Measurements from ENCODE around the gene PYGB. TPM values are rescaled to one million over a fixed set of nuclear protein-coding genes. Genes with fewer than 3 reads are reported as not detected.

Gene PYGB
- total RNA-seq, 1 donor, result 194 TPM

DNA sequence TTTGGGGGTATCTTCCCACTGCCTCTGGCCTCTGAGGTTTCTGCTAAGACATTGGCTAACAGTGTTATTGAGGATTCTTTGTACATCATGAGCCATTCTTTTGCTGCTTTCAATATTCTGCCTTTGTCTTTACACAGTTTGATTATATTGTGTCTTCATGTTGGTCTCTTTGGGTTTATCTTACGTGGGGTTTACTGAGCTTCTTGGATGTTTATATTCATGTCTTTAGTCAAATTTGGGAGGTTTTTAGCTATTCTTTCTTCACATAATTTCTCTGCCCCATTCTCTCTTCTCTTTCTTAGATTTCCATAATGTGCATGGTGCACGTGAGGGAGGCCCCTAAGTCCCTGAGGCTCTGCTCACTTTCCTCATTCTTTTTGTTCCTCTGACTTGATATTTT, 44.8 kb upstream of the PYGB start:
- Histone ChIP-seq H3K9me3 (ENCODE audit: low read depth, low read length) (no peaks in the 10 kb centered on the region), H3K27ac (ENCODE audit: low read depth, low read length) (no peak overlapping the region), H3K4me2 (ENCODE audit: insufficient read depth, low read length) (no peak overlapping the region), H3K27me3 (ENCODE audit: insufficient read depth, low read length) (no peaks in the 10 kb centered on the region), H4K20me1 (ENCODE audit: insufficient read depth, low read length) (peaks cover 22% of the 10 kb centered on the region), H3K4me1 (ENCODE audit: insufficient read depth, low read length) (no peaks in the 10 kb centered on the region), H3K4me3 (ENCODE audit: insufficient read depth, low read length) (no peak overlapping the region), H3K36me3 (ENCODE audit: insufficient read depth, low read length) (peaks cover 11% of the 10 kb centered on the region), H3K79me2 (ENCODE audit: insufficient read depth, low read length) (peaks cover 96% of the 10 kb centered on the region), H2AFZ (ENCODE audit: low read length) (no peak overlapping the region)
- DNase-seq (ENCODE audit: insufficient read length, low spot score, missing footprints), result no peak
- TF ChIP-seq, protein P1, sequence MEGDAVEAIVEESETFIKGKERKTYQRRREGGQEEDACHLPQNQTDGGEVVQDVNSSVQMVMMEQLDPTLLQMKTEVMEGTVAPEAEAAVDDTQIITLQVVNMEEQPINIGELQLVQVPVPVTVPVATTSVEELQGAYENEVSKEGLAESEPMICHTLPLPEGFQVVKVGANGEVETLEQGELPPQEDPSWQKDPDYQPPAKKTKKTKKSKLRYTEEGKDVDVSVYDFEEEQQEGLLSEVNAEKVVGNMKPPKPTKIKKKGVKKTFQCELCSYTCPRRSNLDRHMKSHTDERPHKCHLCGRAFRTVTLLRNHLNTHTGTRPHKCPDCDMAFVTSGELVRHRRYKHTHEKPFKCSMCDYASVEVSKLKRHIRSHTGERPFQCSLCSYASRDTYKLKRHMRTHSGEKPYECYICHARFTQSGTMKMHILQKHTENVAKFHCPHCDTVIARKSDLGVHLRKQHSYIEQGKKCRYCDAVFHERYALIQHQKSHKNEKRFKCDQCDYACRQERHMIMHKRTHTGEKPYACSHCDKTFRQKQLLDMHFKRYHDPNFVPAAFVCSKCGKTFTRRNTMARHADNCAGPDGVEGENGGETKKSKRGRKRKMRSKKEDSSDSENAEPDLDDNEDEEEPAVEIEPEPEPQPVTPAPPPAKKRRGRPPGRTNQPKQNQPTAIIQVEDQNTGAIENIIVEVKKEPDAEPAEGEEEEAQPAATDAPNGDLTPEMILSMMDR (IDR thresholded peaks at IDR 0.05; ENCODE audit: extremely low read depth, low read depth, low read length), result no peak

DNA sequence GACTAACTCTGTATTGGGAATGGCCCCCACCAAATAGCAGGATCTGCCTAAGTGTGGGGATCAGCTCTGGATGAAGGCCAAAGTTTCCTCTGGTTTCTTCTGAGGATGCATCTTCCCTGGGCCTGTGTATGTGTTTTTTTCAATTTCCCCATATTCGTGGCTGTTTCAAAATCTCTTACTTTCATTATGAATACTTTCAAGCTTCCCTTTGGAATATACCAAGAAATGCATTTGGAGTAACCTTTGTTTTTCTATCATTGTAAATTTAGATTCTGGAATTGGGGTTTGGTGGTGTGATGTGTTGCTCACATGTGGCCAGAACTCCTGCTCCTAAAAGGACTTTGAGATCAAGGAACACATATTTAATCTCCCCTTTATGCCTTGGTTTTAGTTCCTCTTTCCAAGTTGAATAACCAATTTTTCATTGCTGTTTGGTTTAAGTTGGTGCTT, 44.0 kb upstream of the PYGB start:
- no peak overlapping the region for H3K4me3 ChIP-seq (ENCODE audit: insufficient read depth, low read length)
- no peak overlapping the region for H3K27ac ChIP-seq (ENCODE audit: low read depth, low read length)
- no peak for DNase-seq (ENCODE audit: insufficient read length, low spot score, missing footprints)
- H3K27me3 ChIP-seq (ENCODE audit: insufficient read depth, low read length), result no peaks in the 10 kb centered on the region
- H3K4me1 ChIP-seq (ENCODE audit: insufficient read depth, low read length), result no peaks in the 10 kb centered on the region
- TF ChIP-seq, protein P1 (IDR thresholded peaks at IDR 0.05; ENCODE audit: extremely low read depth, low read depth, low read length), result no peak
- H3K36me3 ChIP-seq (ENCODE audit: insufficient read depth, low read length), result peaks cover 11% of the 10 kb centered on the region
- no peak overlapping the region for H2AFZ ChIP-seq (ENCODE audit: low read length)
- no peaks in the 10 kb centered on the region for H3K9me3 ChIP-seq (ENCODE audit: low read depth, low read length)
- peaks cover 90% of the 10 kb centered on the region for H3K79me2 ChIP-seq (ENCODE audit: insufficient read depth, low read length)
- H3K4me2 ChIP-seq (ENCODE audit: insufficient read depth, low read length), result peak overlapping the region; percentile 60
- peaks cover 22% of the 10 kb centered on the region for H4K20me1 ChIP-seq (ENCODE audit: insufficient read depth, low read length)

DNA sequence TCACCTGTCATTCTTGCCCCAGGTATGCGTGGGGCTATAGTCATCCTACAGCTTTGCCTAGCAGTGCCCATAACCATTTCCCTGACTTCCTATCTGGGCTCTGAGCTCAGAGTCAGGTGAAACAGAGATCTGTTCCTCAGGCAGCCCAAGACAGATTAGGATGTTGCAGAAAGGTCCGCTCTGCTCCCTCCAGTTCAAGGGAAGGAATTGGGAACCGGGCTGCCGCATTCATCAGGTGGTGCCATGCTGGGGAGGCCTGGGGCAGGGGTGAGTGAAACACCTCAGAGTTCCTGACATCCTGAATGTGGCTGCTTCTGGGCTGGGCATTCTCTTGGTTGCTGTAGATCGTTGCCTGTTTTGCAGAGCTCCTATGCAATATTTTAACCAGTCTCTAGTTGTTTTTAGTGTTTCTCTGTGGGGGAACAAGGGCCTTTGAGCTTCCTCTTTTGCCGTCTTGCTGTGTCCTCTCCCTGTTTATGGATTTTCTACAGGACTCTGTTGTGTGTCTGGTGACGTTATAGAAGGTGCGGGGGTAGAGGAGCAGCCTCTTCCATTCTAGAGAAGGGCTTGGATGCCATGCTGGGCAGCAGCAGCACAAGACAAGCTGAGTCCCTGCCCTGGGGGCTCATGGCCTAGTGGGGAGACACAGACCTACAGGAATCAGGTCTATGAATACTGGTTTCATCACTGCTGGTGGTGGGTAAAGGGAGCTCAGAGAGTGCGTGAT, 43.2 kb upstream of the PYGB start:
- H3K4me1 ChIP-seq (ENCODE audit: insufficient read depth, low read length), result no peaks in the 10 kb centered on the region
- H3K4me3 ChIP-seq (ENCODE audit: insufficient read depth, low read length), result no peak overlapping the region
- H3K9me3 ChIP-seq (ENCODE audit: low read depth, low read length), result no peaks in the 10 kb centered on the region
- H3K4me2 ChIP-seq (ENCODE audit: insufficient read depth, low read length), result no peak overlapping the region
- no peaks in the 10 kb centered on the region for H3K27me3 ChIP-seq (ENCODE audit: insufficient read depth, low read length)
- H4K20me1 ChIP-seq (ENCODE audit: insufficient read depth, low read length), result peaks cover 22% of the 10 kb centered on the region
- H3K36me3 ChIP-seq (ENCODE audit: insufficient read depth, low read length), result peaks cover 11% of the 10 kb centered on the region
- TF ChIP-seq, protein P1 (IDR thresholded peaks at IDR 0.05; ENCODE audit: extremely low read depth, low read depth, low read length), result no peak
- no peak overlapping the region for H3K27ac ChIP-seq (ENCODE audit: low read depth, low read length)
- no peak overlapping the region for H2AFZ ChIP-seq (ENCODE audit: low read length)
- no peak for DNase-seq (ENCODE audit: insufficient read length, low spot score, missing footprints)
- H3K79me2 ChIP-seq (ENCODE audit: insufficient read depth, low read length), result peaks cover 83% of the 10 kb centered on the region

DNA sequence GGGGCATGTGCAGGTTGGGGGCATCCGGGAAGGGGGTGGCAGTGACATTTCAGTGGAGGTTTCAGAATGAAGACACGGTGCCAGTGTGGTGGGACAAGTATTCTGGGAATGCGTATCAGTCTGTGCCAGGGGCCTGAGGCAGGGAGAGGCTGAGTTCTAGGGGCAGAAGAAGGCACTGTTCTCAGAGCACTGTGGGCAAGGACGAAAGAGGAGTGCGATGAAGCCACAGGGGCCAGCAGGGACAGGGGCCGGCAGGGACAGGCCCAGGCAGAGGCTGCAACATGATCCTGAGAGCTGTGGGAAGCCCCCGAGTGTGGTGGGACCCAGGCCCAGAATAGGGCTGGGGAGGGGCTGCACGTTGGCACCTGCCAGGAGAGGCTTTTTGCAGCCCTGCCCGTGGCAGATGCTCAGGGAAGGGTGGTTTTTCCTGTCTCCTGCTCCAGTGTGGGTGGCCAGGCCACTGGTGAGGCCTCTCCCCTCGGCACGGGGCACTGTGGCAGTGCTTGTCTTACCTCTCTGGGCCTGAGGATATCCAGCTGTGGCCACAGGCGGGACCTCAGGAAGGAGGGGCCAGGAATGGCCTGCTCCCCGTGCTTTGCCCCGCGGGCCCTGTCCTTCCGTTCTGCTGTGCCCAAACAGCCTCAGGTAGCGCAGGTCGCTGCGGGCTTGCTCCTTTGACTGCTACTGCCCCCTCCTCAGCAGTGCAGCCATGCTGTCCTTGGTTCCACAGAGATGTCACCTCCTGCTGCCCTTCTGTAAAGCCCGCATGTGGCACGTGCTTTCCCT, 42.4 kb upstream of the PYGB start:
- Histone ChIP-seq H2AFZ (ENCODE audit: low read length) (no peak overlapping the region), H3K9me3 (ENCODE audit: low read depth, low read length) (no peaks in the 10 kb centered on the region), H3K27ac (ENCODE audit: low read depth, low read length) (no peak overlapping the region), H3K79me2 (ENCODE audit: insufficient read depth, low read length) (peaks cover 77% of the 10 kb centered on the region), H3K36me3 (ENCODE audit: insufficient read depth, low read length) (peaks cover 11% of the 10 kb centered on the region), H4K20me1 (ENCODE audit: insufficient read depth, low read length) (peaks cover 22% of the 10 kb centered on the region), H3K27me3 (ENCODE audit: insufficient read depth, low read length) (no peaks in the 10 kb centered on the region), H3K4me2 (ENCODE audit: insufficient read depth, low read length) (no peak overlapping the region), H3K4me1 (ENCODE audit: insufficient read depth, low read length) (no peaks in the 10 kb centered on the region), H3K4me3 (ENCODE audit: insufficient read depth, low read length) (no peak overlapping the region)
- DNase-seq (ENCODE audit: insufficient read length, low spot score, missing footprints), result no peak
- TF ChIP-seq, protein P1 (IDR thresholded peaks at IDR 0.05; ENCODE audit: extremely low read depth, low read depth, low read length), result no peak
